LNCaP clone FGC (cell line): ENCODE measurements around the gene BEND7.

Experiments used
- DNase-seq: peaks from one replicate; pipeline ENCODE4 v3.0.0-alpha.2; 2011; ENCODE audit warnings: low read depth
- H3K4me3 ChIP-seq: 2 replicates; pipeline ENCODE4 v1.5.1; 2011; ENCODE audit warnings: mild to moderate bottlenecking, low read depth, low read length, control low read depth
- CTCF ChIP-seq: IDR thresholded peaks from 2 replicates; pipeline ENCODE4 v1.5.1; 2012; ENCODE audit warnings: mild to moderate bottlenecking; ENCODE audit not compliant: control insufficient read depth, insufficient read depth; ENCODE audit errors: extremely low read depth

BEND7 gene

GRCh38 chr10:13485623-13486022, 43.2 kb downstream of the BEND7 start:
- H3K4me3 ChIP-seq, result no peak overlapping the region
- 0 out of 2 replicates have a peak, but pooled peaks have one; percentile 23 for TF ChIP-seq CTCF
- DNase-seq, result no peak

GRCh38 chr10:13483951-13484350, 44.9 kb downstream of the BEND7 start:
- no peak overlapping the region for H3K4me3 ChIP-seq
- DNase-seq, result peak; percentile 46
- TF ChIP-seq CTCF, result no peak

GRCh38 chr10:13483073-13483472, 45.7 kb downstream of the BEND7 start:
- H3K4me3 ChIP-seq, result no peak overlapping the region
- DNase-seq, result no peak
- TF ChIP-seq CTCF, result no peak

GRCh38 chr10:13481690-13482089, 47.1 kb downstream of the BEND7 start:
- DNase-seq, result no peak

GRCh38 chr10:13475124-13475523, 53.7 kb downstream of the BEND7 start:
- no peak for TF ChIP-seq CTCF
- no peak for DNase-seq
- H3K4me3 ChIP-seq, result no peak overlapping the region

More at GRCh38 chr10:13481690-13482089, 47.1 kb downstream of the BEND7 start:
- H3K4me3 ChIP-seq, result no peak overlapping the region
- no peak for TF ChIP-seq CTCF

GRCh38 chr10:13473986-13474385, 54.8 kb downstream of the BEND7 start:
- TF ChIP-seq CTCF, result no peak
- DNase-seq, result no peak
- no peak overlapping the region for H3K4me3 ChIP-seq

- no peak for TF ChIP-seq CTCF
- DNase-seq, result no peak
- H3K4me3 ChIP-seq, result no peak overlapping the region
Observed at GRCh38 chr10:13472359-13472758, 56.5 kb downstream of the BEND7 start.
